Dendritic cell treated with granulocyte-macrophage colony-stimulating factor and Interleukin-4, amounts not matched to agents 40 ng/mL and 50 ng/mL, for 4 days (primary cell): ENCODE results near the gene SHROOM4.

ENCODE experiments used
- H3K27ac Mint-ChIP-seq: one replicate; pipeline ENCODE4 v1.8.0; 2022; ENCODE audit warnings: mild to moderate bottlenecking, mixed read lengths
- H3K27me3 Mint-ChIP-seq: one replicate; pipeline ENCODE4 v1.8.0; 2022; ENCODE audit warnings: mild to moderate bottlenecking, mixed read lengths
- H3K36me3 Mint-ChIP-seq: one replicate; pipeline ENCODE4 v1.8.0; 2022; ENCODE audit warnings: low read depth, mixed read lengths
- H3K4me1 Mint-ChIP-seq: one replicate; pipeline ENCODE4 v1.8.0; 2022; ENCODE audit warnings: low read depth, mixed read lengths
- H3K4me3 Mint-ChIP-seq: one replicate; pipeline ENCODE4 v1.8.0; 2022; ENCODE audit warnings: mild to moderate bottlenecking, moderate library complexity, mixed read lengths
- H3K9me3 Mint-ChIP-seq: one replicate; pipeline ENCODE4 v1.8.0; 2022; ENCODE audit warnings: mixed read lengths
- intact Hi-C: fragments of 100-400 bp; cut with micrococcal nuclease; formaldehyde crosslinking; loops from one replicate; pipeline ENCODE4 v1.15.0; 2022

SHROOM4 gene

GRCh38 chrX:50707955-50708699 lies 105.9 kb downstream of the SHROOM4 start:
- H3K4me1 Mint-ChIP-seq, result peaks cover 11% of the 10 kb centered on the region
- no peak overlapping the region for H3K4me3 Mint-ChIP-seq
- no peaks in the 10 kb centered on the region for H3K9me3 Mint-ChIP-seq
- H3K36me3 Mint-ChIP-seq, result no peaks in the 10 kb centered on the region
- intact Hi-C loops, result no loop called here
- H3K27me3 Mint-ChIP-seq, result no peaks in the 10 kb centered on the region
- H3K27ac Mint-ChIP-seq, result no peak overlapping the region

DNA sequence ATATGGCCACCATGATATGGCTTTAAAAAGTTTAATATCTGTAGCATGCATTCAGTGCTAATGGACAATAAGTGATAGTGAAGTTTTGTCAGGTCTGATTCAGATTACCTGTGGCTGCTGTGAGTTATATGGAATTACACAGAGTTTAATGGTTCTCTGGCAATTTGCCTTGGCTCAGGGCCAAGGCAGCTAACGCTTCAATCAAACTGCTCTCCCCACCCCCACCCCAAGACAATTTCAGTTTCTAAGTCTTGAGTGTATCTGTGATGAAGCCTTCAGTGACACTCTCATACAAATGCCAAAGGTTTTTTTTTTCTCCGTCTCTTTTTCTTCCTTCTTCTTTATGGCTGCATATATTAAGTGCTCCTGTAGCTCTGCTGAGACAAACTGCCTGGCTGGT lies 106.6 kb downstream of the SHROOM4 start:
- no peaks in the 10 kb centered on the region for H3K36me3 Mint-ChIP-seq
- H3K27ac Mint-ChIP-seq, result no peak overlapping the region
- peaks cover 11% of the 10 kb centered on the region for H3K4me1 Mint-ChIP-seq
- H3K27me3 Mint-ChIP-seq, result no peaks in the 10 kb centered on the region
- no peaks in the 10 kb centered on the region for H3K9me3 Mint-ChIP-seq
- no peak overlapping the region for H3K4me3 Mint-ChIP-seq
- intact Hi-C loops, result no loop called here

- H3K9me3 Mint-ChIP-seq, result no peaks in the 10 kb centered on the region
- no peak overlapping the region for H3K27ac Mint-ChIP-seq
- H3K4me3 Mint-ChIP-seq, result no peak overlapping the region
- intact Hi-C loops, result no loop called here
- no peaks in the 10 kb centered on the region for H3K36me3 Mint-ChIP-seq
- H3K27me3 Mint-ChIP-seq, result no peaks in the 10 kb centered on the region
- H3K4me1 Mint-ChIP-seq, result peaks cover 11% of the 10 kb centered on the region
Observed at GRCh38 chrX:50705042-50705441, 109.0 kb downstream of the SHROOM4 start.

DNA sequence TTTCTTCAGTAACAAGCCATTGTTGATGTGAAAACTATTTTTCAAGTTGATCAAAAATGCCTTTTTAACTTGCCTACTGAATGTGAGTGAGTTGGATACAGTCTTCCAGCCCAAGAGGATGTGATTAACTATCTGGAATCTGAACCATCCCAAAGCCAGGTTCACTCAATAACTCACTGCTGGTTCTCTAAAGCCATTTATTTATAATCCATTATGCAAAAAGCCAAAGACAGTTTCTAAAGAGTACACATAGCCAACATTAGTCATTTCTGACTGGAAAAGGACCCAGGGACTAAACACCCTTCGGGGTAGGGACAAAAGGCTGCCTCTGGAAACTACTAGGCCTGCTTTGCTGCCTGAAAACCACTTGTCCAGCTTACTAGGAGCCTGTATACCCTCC lies 109.6 kb downstream of the SHROOM4 start:
- Mint-ChIP-seq H3K4me1 (peaks cover 11% of the 10 kb centered on the region), H3K36me3 (no peaks in the 10 kb centered on the region)
- intact Hi-C loops, result no loop called here

GRCh38 chrX:50700921-50701320 lies 113.1 kb downstream of the SHROOM4 start:
- peaks cover 11% of the 10 kb centered on the region for H3K4me1 Mint-ChIP-seq
- no peaks in the 10 kb centered on the region for H3K9me3 Mint-ChIP-seq
- no peaks in the 10 kb centered on the region for H3K27me3 Mint-ChIP-seq
- intact Hi-C loops, result no loop called here
- H3K36me3 Mint-ChIP-seq, result no peaks in the 10 kb centered on the region
- no peak overlapping the region for H3K27ac Mint-ChIP-seq
- no peak overlapping the region for H3K4me3 Mint-ChIP-seq

More for the DNA sequence above, 109.6 kb downstream of the SHROOM4 start:
- no peak overlapping the region for H3K4me3 Mint-ChIP-seq
- H3K9me3 Mint-ChIP-seq, result no peaks in the 10 kb centered on the region
- no peak overlapping the region for H3K27ac Mint-ChIP-seq
- H3K27me3 Mint-ChIP-seq, result no peaks in the 10 kb centered on the region

DNA sequence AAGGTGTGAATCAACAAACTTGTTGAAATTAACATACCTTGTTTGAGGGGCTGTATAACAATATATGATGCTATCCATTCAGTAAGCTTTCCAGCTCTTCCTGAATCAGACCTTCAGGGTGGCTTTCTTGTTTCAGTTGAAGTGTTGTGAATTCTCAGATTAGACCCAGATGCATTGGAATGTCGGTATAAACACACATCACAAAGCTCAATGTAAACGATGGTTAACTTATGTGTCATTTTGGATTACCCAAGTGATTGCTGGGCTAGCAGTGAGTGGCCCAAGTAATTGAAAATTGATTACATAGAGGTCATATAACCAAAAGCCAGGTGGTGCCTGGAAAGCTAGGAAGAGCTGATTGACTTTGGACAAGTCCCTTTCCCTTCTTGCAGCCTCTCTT lies 115.0 kb downstream of the SHROOM4 start:
- H3K9me3 Mint-ChIP-seq, result no peaks in the 10 kb centered on the region
- no peaks in the 10 kb centered on the region for H3K27me3 Mint-ChIP-seq
- no peak overlapping the region for H3K27ac Mint-ChIP-seq
- intact Hi-C loops, result loop anchor here (10.0 kb wide), 1 partner anchor 726 kb away; no protein-coding TSS in a partner anchor
- no peaks in the 10 kb centered on the region for H3K4me1 Mint-ChIP-seq
- no peak overlapping the region for H3K4me3 Mint-ChIP-seq
- no peaks in the 10 kb centered on the region for H3K36me3 Mint-ChIP-seq

GRCh38 chrX:50697691-50698090 lies 116.3 kb downstream of the SHROOM4 start:
- Mint-ChIP-seq H3K36me3 (no peaks in the 10 kb centered on the region), H3K4me3 (no peak overlapping the region), H3K27me3 (no peaks in the 10 kb centered on the region), H3K27ac (no peak overlapping the region), H3K4me1 (no peaks in the 10 kb centered on the region), H3K9me3 (no peaks in the 10 kb centered on the region)
- intact Hi-C loops, result loop anchor here (10.0 kb wide), 1 partner anchor 727 kb away; no protein-coding TSS in a partner anchor

DNA sequence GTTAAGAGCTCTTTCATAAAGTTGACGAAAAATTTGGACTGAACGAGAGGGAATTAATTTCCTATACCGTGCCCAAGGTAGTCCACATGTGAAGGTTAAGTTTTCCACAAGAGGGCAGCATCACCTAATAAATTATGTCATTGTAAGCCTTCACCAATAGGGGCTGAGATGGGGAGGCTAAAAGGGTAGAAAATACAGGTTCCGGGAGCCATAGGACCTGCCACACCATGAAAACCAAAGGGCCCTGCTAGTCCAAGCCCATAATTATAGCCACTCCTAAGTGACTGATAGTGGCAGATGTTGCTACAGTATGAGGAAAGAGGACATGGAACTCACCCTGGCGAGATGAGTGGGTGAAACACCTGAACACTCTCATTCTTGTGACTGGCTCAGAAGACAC lies 122.2 kb downstream of the SHROOM4 start:
- no peaks in the 10 kb centered on the region for H3K4me1 Mint-ChIP-seq
- H3K4me3 Mint-ChIP-seq, result no peak overlapping the region
- no peak overlapping the region for H3K27ac Mint-ChIP-seq
- H3K9me3 Mint-ChIP-seq, result no peaks in the 10 kb centered on the region
- intact Hi-C loops, result loop anchor here (5.0 to 10.0 kb wide), 3 partner anchors 210 to 733 kb away; no protein-coding TSS in a partner anchor
- H3K36me3 Mint-ChIP-seq, result no peaks in the 10 kb centered on the region
- no peaks in the 10 kb centered on the region for H3K27me3 Mint-ChIP-seq

DNA sequence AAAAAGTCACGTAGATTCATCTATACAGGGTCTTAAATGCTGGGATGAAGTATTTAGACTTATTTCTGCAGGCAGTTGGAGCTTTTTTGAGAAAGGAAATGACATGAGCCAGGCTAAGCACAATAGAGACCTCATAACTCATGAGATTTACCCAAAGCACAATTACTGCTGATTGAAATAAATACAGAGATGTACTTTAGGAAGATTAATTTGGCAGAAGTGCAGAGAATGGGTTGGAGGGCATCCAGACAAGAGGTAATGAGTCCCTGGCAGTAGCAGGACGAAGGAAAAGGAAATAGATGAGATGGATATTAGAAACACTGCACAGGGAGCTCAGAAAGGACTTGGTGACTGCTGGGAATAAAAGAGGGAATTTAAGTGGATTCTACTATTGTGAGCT lies 129.1 kb downstream of the SHROOM4 start:
- Mint-ChIP-seq H3K4me1 (no peaks in the 10 kb centered on the region), H3K9me3 (no peaks in the 10 kb centered on the region), H3K4me3 (no peak overlapping the region), H3K27ac (no peak overlapping the region), H3K36me3 (no peaks in the 10 kb centered on the region), H3K27me3 (no peaks in the 10 kb centered on the region)
- intact Hi-C loops, result no loop called here

- Mint-ChIP-seq H3K36me3 (no peaks in the 10 kb centered on the region), H3K4me3 (no peak overlapping the region), H3K27ac (no peak overlapping the region), H3K27me3 (no peaks in the 10 kb centered on the region), H3K9me3 (no peaks in the 10 kb centered on the region), H3K4me1 (no peaks in the 10 kb centered on the region)
- intact Hi-C loops, result no loop called here
Observed at GRCh38 chrX:50680990-50681389, 133.0 kb downstream of the SHROOM4 start.

GRCh38 chrX:50677789-50678188 lies 136.2 kb downstream of the SHROOM4 start:
- Mint-ChIP-seq H3K27ac (no peak overlapping the region), H3K4me3 (no peak overlapping the region), H3K4me1 (no peaks in the 10 kb centered on the region), H3K27me3 (no peaks in the 10 kb centered on the region), H3K36me3 (no peaks in the 10 kb centered on the region), H3K9me3 (no peaks in the 10 kb centered on the region)
- intact Hi-C loops, result no loop called here

GRCh38 chrX:50671661-50672060 lies 142.3 kb downstream of the SHROOM4 start:
- Mint-ChIP-seq H3K4me1 (no peaks in the 10 kb centered on the region), H3K4me3 (no peak overlapping the region), H3K36me3 (no peaks in the 10 kb centered on the region), H3K27ac (no peak overlapping the region), H3K27me3 (no peaks in the 10 kb centered on the region), H3K9me3 (no peaks in the 10 kb centered on the region)
- intact Hi-C loops, result no loop called here

- no peaks in the 10 kb centered on the region for H3K27me3 Mint-ChIP-seq
- H3K9me3 Mint-ChIP-seq, result no peaks in the 10 kb centered on the region
- H3K36me3 Mint-ChIP-seq, result no peaks in the 10 kb centered on the region
- no peaks in the 10 kb centered on the region for H3K4me1 Mint-ChIP-seq
- no peak overlapping the region for H3K27ac Mint-ChIP-seq
- no peak overlapping the region for H3K4me3 Mint-ChIP-seq
- intact Hi-C loops, result no loop called here
Observed at GRCh38 chrX:50668860-50669259, 145.1 kb downstream of the SHROOM4 start.

DNA sequence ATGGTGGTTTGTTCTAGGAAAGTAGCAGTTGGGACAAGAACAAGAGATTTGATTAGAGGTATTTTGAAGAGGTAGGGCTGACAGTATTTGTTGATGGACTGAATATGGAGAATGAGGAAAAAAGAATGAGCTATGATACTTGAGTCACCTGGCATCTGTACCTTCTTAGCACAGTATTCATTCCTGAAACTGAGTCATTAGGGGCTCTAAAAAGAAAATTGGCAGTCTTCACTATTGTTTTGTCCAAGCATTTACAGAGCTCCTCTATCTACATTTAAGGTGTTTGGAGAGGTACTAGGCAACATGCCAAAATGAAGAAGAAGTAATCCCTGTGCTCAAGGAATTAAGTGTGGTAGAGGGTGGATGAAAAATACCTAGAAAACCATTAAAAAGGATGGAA lies 165.8 kb downstream of the SHROOM4 start:
- Mint-ChIP-seq H3K36me3 (no peaks in the 10 kb centered on the region), H3K27ac (no peak overlapping the region), H3K9me3 (no peaks in the 10 kb centered on the region), H3K4me1 (no peaks in the 10 kb centered on the region), H3K27me3 (no peaks in the 10 kb centered on the region), H3K4me3 (no peak overlapping the region)
- intact Hi-C loops, result no loop called here

GRCh38 chrX:50644496-50644895 lies 169.5 kb downstream of the SHROOM4 start:
- Mint-ChIP-seq H3K27me3 (no peaks in the 10 kb centered on the region), H3K36me3 (no peaks in the 10 kb centered on the region), H3K4me1 (no peaks in the 10 kb centered on the region), H3K27ac (no peak overlapping the region), H3K4me3 (no peak overlapping the region), H3K9me3 (no peaks in the 10 kb centered on the region)
- intact Hi-C loops, result no loop called here
